Activated CD4-positive, alpha-beta T cell treated with anti-CD3 and anti-CD28 coated beads, Interleukin-2, amount 10 ng/mL, durations not matched to agents 7 days and 5 days (primary cell): ENCODE results near the gene ADAMTS2. TPM values are rescaled to one million over a fixed set of nuclear protein-coding genes. Genes with fewer than 3 reads are reported as not detected.

Source experiments
- CTCF ChIA-PET: fragments of 350-600 bp; sonication (Branson Sonifier 250); formaldehyde crosslinking; loops from one replicate; lab custom pipeline; 2021; ENCODE audit warnings: antibody characterized with exemption; lab: Charles Lee
- POLR2A ChIA-PET: fragments of 350-600 bp; sonication (Branson Sonifier 250); formaldehyde crosslinking; loops from one replicate; lab custom pipeline; 2021; ENCODE audit warnings: antibody characterized with exemption; lab: Charles Lee
- DNase-seq: peaks from one replicate; pipeline ENCODE4 v3.0.0-alpha.2; 2020
- H3K27ac Mint-ChIP-seq: one replicate; pipeline ENCODE4 v1.8.0; 2021; ENCODE audit warnings: mild to moderate bottlenecking, moderate library complexity, mixed read lengths
- H3K27me3 Mint-ChIP-seq: one replicate; pipeline ENCODE4 v1.8.0; 2021; ENCODE audit warnings: mixed read lengths
- H3K36me3 Mint-ChIP-seq: one replicate; pipeline ENCODE4 v1.8.0; 2021; ENCODE audit warnings: low read depth, mixed read lengths
- H3K4me1 Mint-ChIP-seq: one replicate; pipeline ENCODE4 v1.8.0; 2021; ENCODE audit warnings: mixed read lengths
- H3K4me3 Mint-ChIP-seq: one replicate; pipeline ENCODE4 v1.8.0; 2021; ENCODE audit warnings: mild to moderate bottlenecking, moderate library complexity, mixed read lengths
- H3K9me3 Mint-ChIP-seq: one replicate; pipeline ENCODE4 v1.8.0; 2021; ENCODE audit warnings: mixed read lengths
- total RNA-seq, 2 experiments: library from RNA; stranded (reverse); gene quantifications; one replicate each; pipeline ENCODE4 v1.2.3, GENCODE V29; 2021

ADAMTS2 gene
- total RNA-seq, 2 experiments from 2014 or later: not detected

GRCh38 chr5:179296150-179296821 is 49.0 kb downstream of the ADAMTS2 start:
- Mint-ChIP-seq H3K27ac (no peak overlapping the region), H3K36me3 (no peaks in the 10 kb centered on the region), H3K4me3 (no peak overlapping the region), H3K9me3 (peaks cover 8% of the 10 kb centered on the region), H3K4me1 (no peaks in the 10 kb centered on the region), H3K27me3 (no peaks in the 10 kb centered on the region)
- ChIA-PET POLR2A (no interaction called here), CTCF (no interaction called here)
- DNase-seq: no peak

DNA sequence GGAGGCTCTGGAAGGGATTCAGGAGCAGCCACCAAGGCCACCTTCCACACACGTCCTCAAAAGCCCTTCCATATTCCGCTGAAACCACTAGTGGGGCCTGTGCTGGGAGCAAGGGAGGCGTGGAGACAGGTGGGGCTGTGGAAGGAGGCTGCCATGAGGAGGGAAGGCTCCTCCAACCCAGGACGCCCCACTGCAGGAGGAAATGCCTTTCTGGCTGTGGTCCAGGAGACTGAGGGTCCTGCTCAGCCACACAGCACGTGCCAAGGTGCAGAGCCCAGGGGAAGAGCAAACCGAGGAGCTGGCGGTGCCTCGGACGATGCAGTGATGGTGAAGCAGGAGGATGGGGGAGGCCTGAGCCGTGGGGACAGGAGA is 49.5 kb downstream of the ADAMTS2 start:
- no peak for DNase-seq
- no peaks in the 10 kb centered on the region for H3K27me3 Mint-ChIP-seq
- POLR2A ChIA-PET: no interaction called here
- no peak overlapping the region for H3K27ac Mint-ChIP-seq
- CTCF ChIA-PET: no interaction called here
- no peaks in the 10 kb centered on the region for H3K36me3 Mint-ChIP-seq
- peaks cover 8% of the 10 kb centered on the region for H3K9me3 Mint-ChIP-seq
- no peak overlapping the region for H3K4me3 Mint-ChIP-seq
- H3K4me1 Mint-ChIP-seq: no peaks in the 10 kb centered on the region

DNA sequence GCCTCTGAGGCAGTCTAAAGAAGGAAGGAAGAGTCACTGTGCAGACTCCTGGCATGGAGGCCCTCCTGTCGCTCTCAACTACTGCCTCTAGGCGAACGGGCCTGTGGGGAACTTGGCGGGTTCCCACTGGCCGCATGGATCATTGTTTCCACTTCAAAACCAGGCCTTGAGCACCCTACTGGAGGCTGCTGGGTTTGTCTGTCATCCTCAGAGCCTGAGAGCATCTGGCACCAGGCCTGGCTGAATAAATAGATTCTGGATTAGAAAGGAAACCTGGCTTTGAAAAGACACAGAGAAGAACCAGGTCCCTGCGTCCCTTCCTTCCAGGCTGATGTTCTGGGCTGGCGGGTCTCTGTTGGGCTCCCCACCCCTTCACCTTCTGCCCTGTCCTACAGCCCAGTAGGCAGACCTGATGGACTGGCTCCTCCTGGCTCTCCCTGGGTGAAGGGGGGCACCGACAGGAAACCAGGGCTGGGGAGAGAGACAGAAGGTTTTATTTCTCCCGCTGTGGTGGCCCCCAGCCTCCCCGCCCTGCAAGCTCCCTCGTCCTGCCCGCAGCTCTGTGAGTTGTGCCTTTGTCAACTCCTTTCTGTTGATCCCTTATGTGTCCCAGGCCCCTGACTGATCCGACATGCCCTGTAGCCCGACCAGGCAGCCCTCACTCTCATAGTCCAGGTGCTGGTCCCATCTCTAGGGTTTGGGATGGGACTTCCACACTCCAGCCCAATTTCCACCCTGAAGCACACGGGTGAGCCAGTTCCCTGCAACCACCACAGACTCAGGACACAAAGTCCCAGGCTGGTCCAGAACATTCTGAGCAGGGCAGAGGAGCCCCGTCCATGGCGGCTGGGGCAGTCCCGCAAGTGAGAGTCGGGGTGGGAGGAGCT is 50.1 kb downstream of the ADAMTS2 start:
- Mint-ChIP-seq H3K4me3 (no peak overlapping the region), H3K4me1 (no peaks in the 10 kb centered on the region), H3K27me3 (no peaks in the 10 kb centered on the region), H3K36me3 (no peaks in the 10 kb centered on the region), H3K27ac (no peak overlapping the region), H3K9me3 (peaks cover 8% of the 10 kb centered on the region)
- ChIA-PET CTCF (no interaction called here), POLR2A (no interaction called here)
- no peak for DNase-seq

DNA sequence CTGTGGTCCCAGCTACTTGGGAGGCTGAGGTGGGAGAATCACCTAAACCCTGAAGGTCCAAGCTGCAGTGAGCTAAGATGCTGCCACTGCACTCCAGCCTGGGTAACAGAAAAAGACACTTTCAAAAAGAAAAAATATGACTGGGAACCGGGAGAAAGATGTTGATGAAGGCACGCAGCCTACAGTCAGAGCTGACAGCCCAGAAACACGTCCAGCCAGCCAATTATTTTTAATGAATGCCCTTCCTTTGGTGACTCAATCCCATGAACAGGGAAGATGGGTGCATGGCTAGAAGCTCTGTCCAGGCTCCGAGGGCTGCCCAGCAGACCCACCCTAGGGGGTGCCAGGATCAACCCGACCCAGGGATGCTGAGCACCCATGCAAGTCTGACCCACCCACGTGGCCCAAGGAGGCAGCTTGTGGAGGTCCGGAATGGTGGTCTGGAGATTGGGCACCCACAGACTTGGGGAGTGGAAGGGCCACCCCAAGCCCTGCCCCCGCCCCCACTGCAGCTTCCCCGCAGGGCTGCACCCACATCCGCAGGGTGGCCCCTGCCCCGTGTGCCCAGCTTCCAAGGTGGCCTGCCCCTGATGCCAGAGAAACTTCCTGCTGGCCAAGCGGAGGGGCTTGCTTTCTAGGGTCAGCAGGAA is 51.0 kb downstream of the ADAMTS2 start:
- Mint-ChIP-seq H3K27ac (no peak overlapping the region), H3K36me3 (no peaks in the 10 kb centered on the region), H3K4me1 (no peaks in the 10 kb centered on the region), H3K4me3 (no peak overlapping the region), H3K9me3 (peaks cover 6% of the 10 kb centered on the region), H3K27me3 (no peaks in the 10 kb centered on the region)
- no peak for DNase-seq
- CTCF ChIA-PET: no interaction called here
- POLR2A ChIA-PET: no interaction called here

GRCh38 chr5:179292681-179293635 is 52.3 kb downstream of the ADAMTS2 start:
- Mint-ChIP-seq H3K36me3 (no peaks in the 10 kb centered on the region), H3K27me3 (no peaks in the 10 kb centered on the region), H3K4me1 (no peaks in the 10 kb centered on the region), H3K4me3 (no peak overlapping the region), H3K9me3 (no peaks in the 10 kb centered on the region), H3K27ac (no peak overlapping the region)
- POLR2A ChIA-PET: no interaction called here
- CTCF ChIA-PET: no interaction called here
- no peak for DNase-seq

GRCh38 chr5:179292202-179292601 is 53.1 kb downstream of the ADAMTS2 start:
- CTCF ChIA-PET: no interaction called here
- H3K4me3 Mint-ChIP-seq: no peak overlapping the region
- DNase-seq: no peak
- no peaks in the 10 kb centered on the region for H3K9me3 Mint-ChIP-seq
- H3K4me1 Mint-ChIP-seq: no peaks in the 10 kb centered on the region
- POLR2A ChIA-PET: no interaction called here
- H3K27ac Mint-ChIP-seq: no peak overlapping the region
- H3K36me3 Mint-ChIP-seq: no peaks in the 10 kb centered on the region
- H3K27me3 Mint-ChIP-seq: no peaks in the 10 kb centered on the region

- H3K4me1 Mint-ChIP-seq: no peaks in the 10 kb centered on the region
Observed at GRCh38 chr5:179290681-179291540, 54.4 kb downstream of the ADAMTS2 start.

DNA sequence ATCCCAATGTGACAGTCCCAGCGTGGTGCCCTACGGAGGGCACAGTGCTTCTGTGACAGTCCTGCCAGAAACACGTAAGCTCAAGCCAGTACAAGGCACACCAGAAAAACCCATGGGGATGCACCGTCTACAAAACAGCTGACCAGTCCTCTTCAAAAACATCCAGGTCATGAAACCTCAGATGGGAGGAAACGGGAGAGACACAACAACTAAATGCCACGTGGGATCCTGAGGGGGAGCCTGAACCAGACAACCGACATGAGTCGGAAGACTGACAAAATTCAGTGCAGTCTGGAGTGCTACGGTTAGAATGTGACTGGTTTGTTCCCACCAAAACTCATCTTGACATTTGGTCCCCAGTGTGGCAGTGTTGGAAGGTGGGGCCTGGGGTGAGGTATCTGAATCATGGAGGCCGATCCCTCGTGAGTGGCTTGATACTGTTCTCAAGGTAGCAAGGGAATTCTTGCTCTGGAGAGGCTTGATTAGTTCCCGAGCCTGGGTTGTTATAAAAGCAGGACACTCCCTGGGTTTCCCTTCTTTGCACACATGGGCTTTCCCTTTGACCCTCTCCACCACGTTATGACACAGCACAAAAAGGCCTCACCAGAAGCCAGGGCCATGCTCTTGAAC is 55.4 kb downstream of the ADAMTS2 start:
- no peak for DNase-seq
- no peaks in the 10 kb centered on the region for H3K27me3 Mint-ChIP-seq
- no peaks in the 10 kb centered on the region for H3K9me3 Mint-ChIP-seq
- H3K4me3 Mint-ChIP-seq: no peak overlapping the region
- no peaks in the 10 kb centered on the region for H3K36me3 Mint-ChIP-seq
- no peaks in the 10 kb centered on the region for H3K4me1 Mint-ChIP-seq
- ChIA-PET CTCF (no interaction called here), POLR2A (no interaction called here)
- H3K27ac Mint-ChIP-seq: no peak overlapping the region

More at GRCh38 chr5:179290681-179291540, 54.4 kb downstream of the ADAMTS2 start:
- H3K9me3 Mint-ChIP-seq: no peaks in the 10 kb centered on the region
- H3K36me3 Mint-ChIP-seq: no peaks in the 10 kb centered on the region
- POLR2A ChIA-PET: no interaction called here
- no peaks in the 10 kb centered on the region for H3K27me3 Mint-ChIP-seq
- no peak overlapping the region for H3K4me3 Mint-ChIP-seq
- DNase-seq: no peak
- no peak overlapping the region for H3K27ac Mint-ChIP-seq
- CTCF ChIA-PET: no interaction called here

GRCh38 chr5:179288809-179289185 is 56.5 kb downstream of the ADAMTS2 start:
- ChIA-PET POLR2A (no interaction called here), CTCF (no interaction called here)
- H3K27me3 Mint-ChIP-seq: no peaks in the 10 kb centered on the region
- H3K9me3 Mint-ChIP-seq: no peaks in the 10 kb centered on the region
- H3K27ac Mint-ChIP-seq: no peak overlapping the region
- no peak overlapping the region for H3K4me3 Mint-ChIP-seq
- DNase-seq: no peak
- H3K4me1 Mint-ChIP-seq: no peaks in the 10 kb centered on the region
- no peaks in the 10 kb centered on the region for H3K36me3 Mint-ChIP-seq

GRCh38 chr5:179288101-179288808 is 57.0 kb downstream of the ADAMTS2 start:
- CTCF ChIA-PET: no interaction called here
- no peak for DNase-seq
- no peak overlapping the region for H3K27ac Mint-ChIP-seq
- no peaks in the 10 kb centered on the region for H3K9me3 Mint-ChIP-seq
- POLR2A ChIA-PET: no interaction called here
- H3K27me3 Mint-ChIP-seq: no peaks in the 10 kb centered on the region
- no peaks in the 10 kb centered on the region for H3K4me1 Mint-ChIP-seq
- no peaks in the 10 kb centered on the region for H3K36me3 Mint-ChIP-seq
- H3K4me3 Mint-ChIP-seq: no peak overlapping the region

DNA sequence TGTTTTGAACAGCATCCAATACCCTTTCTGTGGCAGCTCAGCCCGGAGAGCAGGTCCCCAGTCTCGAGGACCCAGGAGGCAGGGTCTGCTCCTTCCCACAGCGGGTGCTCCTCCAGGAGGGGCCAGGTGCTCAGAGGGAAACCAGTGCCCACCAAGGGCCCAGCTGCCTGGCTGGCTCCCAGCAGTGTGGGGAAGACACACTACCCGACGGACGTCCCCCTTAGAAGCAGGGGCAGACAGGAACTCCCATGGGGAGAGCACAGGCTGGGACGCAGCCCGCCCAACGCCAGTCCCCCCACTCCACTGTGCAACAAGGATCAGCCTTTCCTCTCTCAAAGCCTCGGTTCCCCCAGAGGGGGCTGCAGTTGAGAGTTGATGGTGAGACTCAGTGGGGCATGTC is 57.6 kb downstream of the ADAMTS2 start:
- Mint-ChIP-seq H3K4me1 (no peaks in the 10 kb centered on the region), H3K9me3 (no peaks in the 10 kb centered on the region), H3K27ac (no peak overlapping the region), H3K27me3 (no peaks in the 10 kb centered on the region), H3K4me3 (no peak overlapping the region), H3K36me3 (no peaks in the 10 kb centered on the region)
- POLR2A ChIA-PET: no interaction called here
- no peak for DNase-seq
- CTCF ChIA-PET: no interaction called here
